PC-9 (cell line): ENCODE measurements around the gene FOXE1.

Experiments
- EZH2 ChIP-seq: fragments of 200-600 bp; sonication (generic); IDR thresholded peaks from 2 replicates; pipeline ENCODE4 v1.8.0; 2017; ENCODE audit warnings: antibody characterized with exemption, low read depth
- TF ChIP-seq, protein P1 (sequence below): fragments of 200-600 bp; sonication (generic); conservative IDR thresholded peaks from 2 replicates; pipeline ENCODE4 v1.6.1; 2017; ENCODE audit warnings: mixed run types, antibody characterized with exemption, mild to moderate bottlenecking, moderate library complexity

DNA sequence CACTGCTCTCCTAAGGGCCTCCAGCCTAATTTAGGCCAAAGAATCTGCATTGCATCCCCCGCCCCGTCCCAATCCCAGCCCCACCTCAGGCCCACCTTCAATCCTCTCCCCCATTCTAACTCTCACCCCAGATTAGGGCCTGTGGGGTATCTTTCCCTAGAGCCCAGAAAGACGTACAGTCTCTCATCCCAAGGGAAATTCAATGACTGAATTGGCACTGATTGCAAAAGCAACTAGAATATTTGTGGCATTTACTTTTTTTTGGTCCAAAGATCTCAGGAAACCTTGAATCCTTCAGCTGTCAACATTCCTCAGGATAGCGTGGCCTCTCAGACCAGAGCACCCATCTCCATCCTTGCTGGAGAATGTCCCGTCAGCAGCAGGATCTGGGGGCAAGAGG is 38.7 kb downstream of the FOXE1 start:
- TF ChIP-seq, protein P1, sequence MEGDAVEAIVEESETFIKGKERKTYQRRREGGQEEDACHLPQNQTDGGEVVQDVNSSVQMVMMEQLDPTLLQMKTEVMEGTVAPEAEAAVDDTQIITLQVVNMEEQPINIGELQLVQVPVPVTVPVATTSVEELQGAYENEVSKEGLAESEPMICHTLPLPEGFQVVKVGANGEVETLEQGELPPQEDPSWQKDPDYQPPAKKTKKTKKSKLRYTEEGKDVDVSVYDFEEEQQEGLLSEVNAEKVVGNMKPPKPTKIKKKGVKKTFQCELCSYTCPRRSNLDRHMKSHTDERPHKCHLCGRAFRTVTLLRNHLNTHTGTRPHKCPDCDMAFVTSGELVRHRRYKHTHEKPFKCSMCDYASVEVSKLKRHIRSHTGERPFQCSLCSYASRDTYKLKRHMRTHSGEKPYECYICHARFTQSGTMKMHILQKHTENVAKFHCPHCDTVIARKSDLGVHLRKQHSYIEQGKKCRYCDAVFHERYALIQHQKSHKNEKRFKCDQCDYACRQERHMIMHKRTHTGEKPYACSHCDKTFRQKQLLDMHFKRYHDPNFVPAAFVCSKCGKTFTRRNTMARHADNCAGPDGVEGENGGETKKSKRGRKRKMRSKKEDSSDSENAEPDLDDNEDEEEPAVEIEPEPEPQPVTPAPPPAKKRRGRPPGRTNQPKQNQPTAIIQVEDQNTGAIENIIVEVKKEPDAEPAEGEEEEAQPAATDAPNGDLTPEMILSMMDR: no peak
- TF ChIP-seq EZH2: no peak
